ENCODE measurements around the gene ZCCHC17.

ZCCHC17 gene

DNA sequence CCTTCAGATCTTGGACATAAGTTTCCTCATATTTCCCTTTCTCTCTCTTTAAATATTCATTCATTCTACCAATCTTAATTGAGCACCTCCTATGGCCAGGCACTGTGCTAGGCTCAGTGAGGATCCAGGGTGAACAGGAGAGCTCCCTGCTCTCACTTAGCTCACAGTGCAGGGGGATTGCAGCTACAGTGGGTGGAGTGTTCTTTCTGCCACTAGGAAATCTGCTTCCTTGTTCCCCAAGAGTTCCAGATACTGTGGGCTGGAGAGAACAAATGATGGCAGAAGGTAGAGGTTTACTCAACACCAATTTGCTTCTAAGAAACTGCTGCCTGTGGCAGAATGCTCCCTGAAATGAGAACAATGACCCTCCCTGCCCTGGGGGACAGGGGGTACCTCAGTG is 81.2 kb downstream of the ZCCHC17 start:
- Histone ChIP-seq H3K4me3 (replicated peaks; ENCODE audit: insufficient read depth, low read length) (no peak overlapping the region), H3K27ac (replicated peaks) (no peak overlapping the region), H3K27me3 (ENCODE audit: insufficient read depth, poor library complexity, severe bottlenecking) (no peaks in the 10 kb centered on the region)
- TF ChIP-seq SPI1 (IDR thresholded peaks at IDR 0.05; ENCODE audit: borderline replicate concordance, low read depth) (no peak), GABPA (IDR thresholded peaks at IDR 0.05; ENCODE audit: low read depth) (no peak), POLR2AphosphoS5 (IDR thresholded peaks at IDR 0.05; ENCODE audit: low read depth) (no peak)
- TF ChIP-seq, protein P1, sequence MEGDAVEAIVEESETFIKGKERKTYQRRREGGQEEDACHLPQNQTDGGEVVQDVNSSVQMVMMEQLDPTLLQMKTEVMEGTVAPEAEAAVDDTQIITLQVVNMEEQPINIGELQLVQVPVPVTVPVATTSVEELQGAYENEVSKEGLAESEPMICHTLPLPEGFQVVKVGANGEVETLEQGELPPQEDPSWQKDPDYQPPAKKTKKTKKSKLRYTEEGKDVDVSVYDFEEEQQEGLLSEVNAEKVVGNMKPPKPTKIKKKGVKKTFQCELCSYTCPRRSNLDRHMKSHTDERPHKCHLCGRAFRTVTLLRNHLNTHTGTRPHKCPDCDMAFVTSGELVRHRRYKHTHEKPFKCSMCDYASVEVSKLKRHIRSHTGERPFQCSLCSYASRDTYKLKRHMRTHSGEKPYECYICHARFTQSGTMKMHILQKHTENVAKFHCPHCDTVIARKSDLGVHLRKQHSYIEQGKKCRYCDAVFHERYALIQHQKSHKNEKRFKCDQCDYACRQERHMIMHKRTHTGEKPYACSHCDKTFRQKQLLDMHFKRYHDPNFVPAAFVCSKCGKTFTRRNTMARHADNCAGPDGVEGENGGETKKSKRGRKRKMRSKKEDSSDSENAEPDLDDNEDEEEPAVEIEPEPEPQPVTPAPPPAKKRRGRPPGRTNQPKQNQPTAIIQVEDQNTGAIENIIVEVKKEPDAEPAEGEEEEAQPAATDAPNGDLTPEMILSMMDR (IDR thresholded peaks at IDR 0.05; ENCODE audit: insufficient read depth, low read length), result no peak
- TF ChIP-seq, protein P2, sequence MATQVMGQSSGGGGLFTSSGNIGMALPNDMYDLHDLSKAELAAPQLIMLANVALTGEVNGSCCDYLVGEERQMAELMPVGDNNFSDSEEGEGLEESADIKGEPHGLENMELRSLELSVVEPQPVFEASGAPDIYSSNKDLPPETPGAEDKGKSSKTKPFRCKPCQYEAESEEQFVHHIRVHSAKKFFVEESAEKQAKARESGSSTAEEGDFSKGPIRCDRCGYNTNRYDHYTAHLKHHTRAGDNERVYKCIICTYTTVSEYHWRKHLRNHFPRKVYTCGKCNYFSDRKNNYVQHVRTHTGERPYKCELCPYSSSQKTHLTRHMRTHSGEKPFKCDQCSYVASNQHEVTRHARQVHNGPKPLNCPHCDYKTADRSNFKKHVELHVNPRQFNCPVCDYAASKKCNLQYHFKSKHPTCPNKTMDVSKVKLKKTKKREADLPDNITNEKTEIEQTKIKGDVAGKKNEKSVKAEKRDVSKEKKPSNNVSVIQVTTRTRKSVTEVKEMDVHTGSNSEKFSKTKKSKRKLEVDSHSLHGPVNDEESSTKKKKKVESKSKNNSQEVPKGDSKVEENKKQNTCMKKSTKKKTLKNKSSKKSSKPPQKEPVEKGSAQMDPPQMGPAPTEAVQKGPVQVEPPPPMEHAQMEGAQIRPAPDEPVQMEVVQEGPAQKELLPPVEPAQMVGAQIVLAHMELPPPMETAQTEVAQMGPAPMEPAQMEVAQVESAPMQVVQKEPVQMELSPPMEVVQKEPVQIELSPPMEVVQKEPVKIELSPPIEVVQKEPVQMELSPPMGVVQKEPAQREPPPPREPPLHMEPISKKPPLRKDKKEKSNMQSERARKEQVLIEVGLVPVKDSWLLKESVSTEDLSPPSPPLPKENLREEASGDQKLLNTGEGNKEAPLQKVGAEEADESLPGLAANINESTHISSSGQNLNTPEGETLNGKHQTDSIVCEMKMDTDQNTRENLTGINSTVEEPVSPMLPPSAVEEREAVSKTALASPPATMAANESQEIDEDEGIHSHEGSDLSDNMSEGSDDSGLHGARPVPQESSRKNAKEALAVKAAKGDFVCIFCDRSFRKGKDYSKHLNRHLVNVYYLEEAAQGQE (IDR thresholded peaks at IDR 0.05; ENCODE audit: insufficient replicate concordance, low read depth), result no peak
- DNase-seq (ENCODE audit: low read depth in 1 of 2, low spot score in 1 of 2), result no peak

DNA sequence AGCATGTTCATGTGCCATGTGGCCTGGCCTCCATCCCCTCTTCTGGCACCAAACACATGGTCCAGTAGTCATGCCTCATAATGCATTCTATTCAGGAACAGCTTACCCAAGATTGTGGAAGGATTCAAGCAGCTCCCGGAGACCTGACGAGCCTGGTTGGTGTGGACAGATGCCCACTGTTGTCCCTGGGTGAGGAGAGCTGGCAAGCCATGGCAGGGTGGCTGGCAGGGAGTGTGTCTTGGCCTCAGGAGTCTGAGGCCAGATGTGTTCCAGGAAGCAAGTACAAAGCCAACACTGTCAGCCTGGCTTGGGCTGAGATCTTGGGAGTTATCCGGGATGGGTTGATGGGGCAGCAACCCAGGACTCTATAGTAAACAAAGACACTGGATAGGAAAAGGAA is 83.3 kb downstream of the ZCCHC17 start:
- H3K27me3 ChIP-seq (ENCODE audit: insufficient read depth, poor library complexity, severe bottlenecking), result peaks cover under 1% of the 10 kb centered on the region
- no peak for DNase-seq (ENCODE audit: low read depth in 1 of 2, low spot score in 1 of 2)
- TF ChIP-seq SPI1 (IDR thresholded peaks at IDR 0.05; ENCODE audit: borderline replicate concordance, low read depth), result no peak
- TF ChIP-seq, protein P2 (IDR thresholded peaks at IDR 0.05; ENCODE audit: insufficient replicate concordance, low read depth), result no peak
- TF ChIP-seq, protein P1 (IDR thresholded peaks at IDR 0.05; ENCODE audit: insufficient read depth, low read length), result no peak
- H3K27ac ChIP-seq (replicated peaks), result no peak overlapping the region
- H3K4me3 ChIP-seq (replicated peaks; ENCODE audit: insufficient read depth, low read length), result no peak overlapping the region

DNA sequence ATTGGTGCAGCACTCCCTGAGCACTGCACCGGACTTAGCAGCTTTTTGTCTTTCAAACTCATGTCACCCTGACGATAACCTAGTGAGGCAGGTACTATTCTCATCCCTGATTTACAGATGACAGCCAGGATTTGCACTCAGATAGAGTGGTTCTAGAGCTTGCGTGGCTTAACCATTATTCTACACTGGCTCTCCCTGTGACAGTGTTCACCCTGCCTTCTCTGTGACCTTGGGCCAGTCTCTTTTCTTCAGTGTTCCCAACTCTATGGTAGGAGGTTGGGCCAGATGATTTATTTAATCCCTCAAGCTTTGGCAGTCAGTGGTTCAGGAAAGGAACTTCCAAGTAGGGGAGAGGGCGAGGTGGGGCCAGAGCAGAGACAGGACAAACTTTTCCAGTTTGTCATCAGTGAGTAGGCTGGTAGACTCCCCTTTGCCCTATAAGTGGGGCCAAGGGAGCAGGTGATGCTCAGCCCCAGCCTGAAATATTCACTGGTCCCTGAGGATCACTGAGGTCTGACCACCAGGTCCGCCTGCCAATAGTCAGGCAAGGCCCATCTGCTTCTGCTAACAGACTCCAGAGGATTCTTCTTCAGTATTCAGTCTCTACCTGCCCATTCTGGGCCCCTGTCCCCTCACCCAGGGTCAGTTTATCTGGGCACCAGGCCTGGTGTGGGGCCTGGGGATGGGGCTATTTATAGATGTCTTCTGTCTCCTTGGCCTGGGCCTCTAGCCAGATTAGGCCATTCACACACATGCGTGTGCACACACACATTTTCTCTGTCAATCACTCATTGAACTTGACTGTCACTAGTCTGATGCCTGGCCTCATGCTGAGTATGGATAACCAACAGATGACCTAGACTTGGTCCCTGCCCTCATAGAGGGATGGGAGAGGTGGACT is 84.8 kb downstream of the ZCCHC17 start:
- Histone ChIP-seq H3K27ac (replicated peaks) (no peak overlapping the region), H3K4me3 (replicated peaks; ENCODE audit: insufficient read depth, low read length) (no peak overlapping the region), H3K27me3 (ENCODE audit: insufficient read depth, poor library complexity, severe bottlenecking) (peaks cover 2% of the 10 kb centered on the region)
- no peak for DNase-seq (ENCODE audit: low read depth in 1 of 2, low spot score in 1 of 2)
- TF ChIP-seq SPI1 (IDR thresholded peaks at IDR 0.05; ENCODE audit: borderline replicate concordance, low read depth) (no peak), GABPA (IDR thresholded peaks at IDR 0.05; ENCODE audit: low read depth) (no peak), POLR2AphosphoS5 (IDR thresholded peaks at IDR 0.05; ENCODE audit: low read depth) (no peak)
- TF ChIP-seq, protein P1 (IDR thresholded peaks at IDR 0.05; ENCODE audit: insufficient read depth, low read length), result no peak
- TF ChIP-seq, protein P2 (IDR thresholded peaks at IDR 0.05; ENCODE audit: insufficient replicate concordance, low read depth), result no peak

Data from HL-60 (cell line).